RWPE1 (cell line): ENCODE measurements around the gene SYN1.

ENCODE experiments used
- CTCF ChIA-PET: fragments of 350-600 bp; sonication (Branson Sonifier 250); formaldehyde crosslinking; extraction: SDS; loops from one replicate; lab custom pipeline; 2021; lab: Yijun Ruan, JAX
- POLR2A ChIA-PET: fragments of 400-600 bp; formaldehyde crosslinking; extraction: SDS; loops from one replicate; lab custom pipeline; 2020; ENCODE audit warnings: antibody characterized with exemption; ENCODE audit not compliant: low non-redundant PET; lab: Yijun Ruan, JAX
- DNase-seq: peaks from one replicate; pipeline ENCODE4 v3.0.0; 2012; ENCODE audit warnings: low spot score
- H3K27ac ChIP-seq: fragments of 450-650 bp; 2 replicates; pipeline ENCODE4 v1.5.1; 2017
- TF ChIP-seq, protein P1 (sequence below): fragments of 450-650 bp; conservative IDR thresholded peaks from 2 replicates; pipeline ENCODE4 v1.5.1; 2017; ENCODE audit warnings: low read depth, mild to moderate bottlenecking

The SYN1 gene

GRCh38 chrX:47572773-47573340 lies 46.8 kb downstream of the SYN1 start:
- TF ChIP-seq, protein P1, sequence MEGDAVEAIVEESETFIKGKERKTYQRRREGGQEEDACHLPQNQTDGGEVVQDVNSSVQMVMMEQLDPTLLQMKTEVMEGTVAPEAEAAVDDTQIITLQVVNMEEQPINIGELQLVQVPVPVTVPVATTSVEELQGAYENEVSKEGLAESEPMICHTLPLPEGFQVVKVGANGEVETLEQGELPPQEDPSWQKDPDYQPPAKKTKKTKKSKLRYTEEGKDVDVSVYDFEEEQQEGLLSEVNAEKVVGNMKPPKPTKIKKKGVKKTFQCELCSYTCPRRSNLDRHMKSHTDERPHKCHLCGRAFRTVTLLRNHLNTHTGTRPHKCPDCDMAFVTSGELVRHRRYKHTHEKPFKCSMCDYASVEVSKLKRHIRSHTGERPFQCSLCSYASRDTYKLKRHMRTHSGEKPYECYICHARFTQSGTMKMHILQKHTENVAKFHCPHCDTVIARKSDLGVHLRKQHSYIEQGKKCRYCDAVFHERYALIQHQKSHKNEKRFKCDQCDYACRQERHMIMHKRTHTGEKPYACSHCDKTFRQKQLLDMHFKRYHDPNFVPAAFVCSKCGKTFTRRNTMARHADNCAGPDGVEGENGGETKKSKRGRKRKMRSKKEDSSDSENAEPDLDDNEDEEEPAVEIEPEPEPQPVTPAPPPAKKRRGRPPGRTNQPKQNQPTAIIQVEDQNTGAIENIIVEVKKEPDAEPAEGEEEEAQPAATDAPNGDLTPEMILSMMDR = no peak
- CTCF ChIA-PET = no interaction called here
- no peak for DNase-seq
- POLR2A ChIA-PET = no interaction called here
- H3K27ac ChIP-seq = peak overlapping the region; percentile 97

DNA sequence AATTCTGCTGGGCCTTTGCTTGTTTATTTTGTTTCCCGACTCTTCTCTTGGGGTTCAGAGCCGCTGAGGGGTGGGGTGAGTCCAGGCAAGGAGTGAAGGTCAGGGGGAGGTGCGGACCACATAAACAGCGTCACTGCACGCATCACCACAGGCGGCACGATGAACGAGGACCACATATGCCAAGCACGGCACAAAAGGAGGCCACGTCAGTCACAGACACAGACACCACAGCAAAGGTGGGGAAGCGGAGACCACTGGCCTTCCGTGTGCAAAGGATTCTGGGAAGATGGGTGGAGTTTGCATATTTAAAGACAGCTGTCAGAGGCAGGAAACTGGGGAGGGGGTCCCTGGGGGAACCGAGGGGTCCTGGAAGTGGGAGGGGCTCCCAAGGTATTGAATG lies 47.8 kb downstream of the SYN1 start:
- H3K27ac ChIP-seq = peak overlapping the region; percentile 97
- no peak for DNase-seq
- CTCF ChIA-PET = no interaction called here
- POLR2A ChIA-PET = no interaction called here
- TF ChIP-seq, protein P1 = no peak

- H3K27ac ChIP-seq = peak overlapping the region; percentile 97
- TF ChIP-seq, protein P1 = no peak
- DNase-seq = no peak
- POLR2A ChIA-PET = no interaction called here
- CTCF ChIA-PET = no interaction called here
Observed at GRCh38 chrX:47571215-47571614, 48.4 kb downstream of the SYN1 start.

- CTCF ChIA-PET = no interaction called here
- peak overlapping the region; percentile 97 for H3K27ac ChIP-seq
- POLR2A ChIA-PET = no interaction called here
- no peak for DNase-seq
- TF ChIP-seq, protein P1 = no peak
Observed at GRCh38 chrX:47570794-47571193, 48.9 kb downstream of the SYN1 start.

GRCh38 chrX:47568656-47569295 lies 50.9 kb downstream of the SYN1 start:
- TF ChIP-seq, protein P1 = no peak
- DNase-seq = no peak
- POLR2A ChIA-PET = no interaction called here
- CTCF ChIA-PET = interaction anchor here (0.6 to 0.7 kb wide), 2 partner anchors 12 to 71 kb away, joined by 3 to 4 read pairs; no protein-coding TSS in a partner anchor
- no peak overlapping the region for H3K27ac ChIP-seq

- no peak for DNase-seq
- POLR2A ChIA-PET = no interaction called here
- H3K27ac ChIP-seq = no peak overlapping the region
- CTCF ChIA-PET = no interaction called here
- TF ChIP-seq, protein P1 = no peak
Observed at GRCh38 chrX:47566841-47567240, 52.8 kb downstream of the SYN1 start.
